NCI-H1105 (cell line): ENCODE measurements around the gene RRAD.
"Not testable (repeated sequence)": the region's sequence is repeated elsewhere in the genome, so short reads cannot be mapped to it uniquely, and the experiment has no call there.

Source experiments
- DNase-seq: peaks from one replicate; lab custom pipeline; 2025; lab: John Stamatoyannopoulos, UW

The RRAD gene

GRCh38 chr16:66950971-66951790 is 25.8 kb upstream of the RRAD start:
- no peak for DNase-seq

GRCh38 chr16:66950437-66950836 is 25.1 kb upstream of the RRAD start:
- no peak for DNase-seq

- DNase-seq: no peak
Measured at GRCh38 chr16:66949472-66949871, 24.1 kb upstream of the RRAD start.

GRCh38 chr16:66948837-66949225 is 23.5 kb upstream of the RRAD start:
- no peak for DNase-seq

- no peak for DNase-seq
Measured at GRCh38 chr16:66948134-66948836, 22.9 kb upstream of the RRAD start.

- DNase-seq: peak; percentile 47
Measured at GRCh38 chr16:66947302-66948065, 22.1 kb upstream of the RRAD start.

GRCh38 chr16:66946974-66947301 is 21.6 kb upstream of the RRAD start:
- no peak for DNase-seq

GRCh38 chr16:66946541-66946940 is 21.2 kb upstream of the RRAD start:
- DNase-seq: no peak

- no peak for DNase-seq
Measured at GRCh38 chr16:66945939-66946338, 20.6 kb upstream of the RRAD start.

- DNase-seq: not testable (repeated sequence)
Measured at GRCh38 chr16:66944971-66945370, 19.6 kb upstream of the RRAD start.

GRCh38 chr16:66944054-66944441 is 18.7 kb upstream of the RRAD start:
- DNase-seq: no peak

- DNase-seq: no peak
Measured at GRCh38 chr16:66943426-66944053, 18.2 kb upstream of the RRAD start.

- DNase-seq: no peak
Measured at GRCh38 chr16:66942981-66943380, 17.6 kb upstream of the RRAD start.

GRCh38 chr16:66940236-66940635 is 14.9 kb upstream of the RRAD start:
- no peak for DNase-seq

GRCh38 chr16:66939366-66939765 is 14.0 kb upstream of the RRAD start:
- no peak for DNase-seq

GRCh38 chr16:66937725-66938337 is 12.5 kb upstream of the RRAD start:
- DNase-seq: no peak

- no peak for DNase-seq
Measured at GRCh38 chr16:66936889-66937554, 11.7 kb upstream of the RRAD start.

GRCh38 chr16:66936462-66936861 is 11.1 kb upstream of the RRAD start:
- no peak for DNase-seq

- DNase-seq: no peak
Measured at GRCh38 chr16:66935314-66936011, 10.1 kb upstream of the RRAD start, which contains the start of gene CES2. Gene CES2, plus strand, starts transcription at chr16:66935516. Its CDS starts 120 bp downstream, at chr16:66935636.

GRCh38 chr16:66934839-66935313 is 9.5 kb upstream of the RRAD start:
- not testable (repeated sequence) for DNase-seq
